Glomerular endothelial cell (primary cell): ENCODE data around the gene CRISPLD2. TPM values are rescaled to one million over a fixed set of nuclear protein-coding genes. Genes with fewer than 3 reads are reported as not detected.

ENCODE experiments used
- DNase-seq: peaks from one replicate; pipeline ENCODE4 v3.0.0-alpha.2; 2011; ENCODE audit warnings: low read depth, low spot score; ENCODE audit errors: extremely low read depth
- total RNA-seq: library from RNA; depleted of rRNA; stranded (reverse); fragments of >200 nt; gene quantifications from 2 replicates; pipeline ENCODE4 v1.2.3, GENCODE V29; 2015

Gene CRISPLD2
- total RNA-seq, 1 donor from 2014 or later, result 9.9 TPM

DNA sequence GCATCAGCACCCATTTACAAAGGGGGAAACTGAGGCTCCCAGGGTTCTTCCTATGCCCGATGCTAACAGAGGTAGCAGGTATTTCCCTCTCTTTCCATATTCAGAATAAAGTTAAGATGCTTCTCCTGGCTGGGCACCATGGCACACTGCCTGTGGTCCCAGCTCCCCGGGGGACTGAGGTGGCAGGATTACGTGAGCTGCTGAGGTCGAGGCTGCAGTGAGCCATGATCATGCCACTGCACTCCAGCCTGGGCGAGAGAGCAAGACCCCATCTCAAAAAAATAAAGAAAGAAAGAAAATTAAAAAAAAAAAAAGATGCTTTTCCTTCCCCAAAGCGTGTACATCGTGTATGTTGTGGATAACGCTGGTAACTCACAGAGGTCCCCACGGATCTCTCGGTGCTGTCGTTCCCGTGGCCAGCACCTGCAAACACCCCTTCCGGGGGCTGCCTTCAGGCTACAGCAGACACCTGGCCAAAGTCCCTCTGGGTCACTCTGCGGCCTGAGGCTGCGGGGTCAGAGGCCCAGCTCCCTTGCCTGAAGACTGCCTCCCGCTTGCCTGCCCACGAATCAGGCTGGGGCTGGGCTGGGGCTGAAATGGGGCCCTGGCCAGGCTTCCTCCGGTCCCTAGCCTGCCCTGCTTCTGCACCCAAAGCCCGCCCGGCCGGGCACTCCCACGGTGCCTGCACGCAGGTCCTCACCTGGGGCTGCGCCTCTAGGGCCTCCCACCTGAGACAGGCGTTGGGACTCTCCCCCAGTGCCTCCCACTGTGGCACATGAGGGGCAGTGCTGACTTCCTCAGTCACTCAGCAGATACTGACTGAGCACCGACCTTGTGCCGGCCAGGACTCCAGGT, 128.4 kb downstream of the CRISPLD2 start:
- no peak for DNase-seq

GRCh38 chr16:84948851-84949610, 129.2 kb downstream of the CRISPLD2 start:
- DNase-seq, result no peak

- DNase-seq, result no peak
Measured at GRCh38 chr16:84949772-84950436, 130.1 kb downstream of the CRISPLD2 start.

DNA sequence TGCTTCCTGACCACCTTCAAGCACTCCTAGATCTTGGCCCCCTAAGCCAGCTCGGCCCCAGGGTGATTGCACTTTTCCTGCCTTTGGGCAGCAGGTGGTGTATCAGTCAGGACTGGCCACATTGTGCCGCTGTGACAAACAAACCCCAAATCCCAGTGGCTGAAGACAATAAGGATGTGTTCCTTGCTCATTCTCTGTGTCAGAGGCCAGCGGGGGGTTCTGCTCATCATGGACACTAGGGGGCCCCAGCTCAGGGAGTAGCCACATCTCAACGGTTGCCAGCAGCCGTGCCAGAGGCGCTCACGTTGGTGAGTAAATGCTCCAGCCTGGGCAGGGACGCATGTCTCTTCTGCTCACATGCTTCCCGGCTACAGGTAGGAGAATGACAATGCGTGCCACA, 131.1 kb downstream of the CRISPLD2 start:
- DNase-seq, result no peak

DNA sequence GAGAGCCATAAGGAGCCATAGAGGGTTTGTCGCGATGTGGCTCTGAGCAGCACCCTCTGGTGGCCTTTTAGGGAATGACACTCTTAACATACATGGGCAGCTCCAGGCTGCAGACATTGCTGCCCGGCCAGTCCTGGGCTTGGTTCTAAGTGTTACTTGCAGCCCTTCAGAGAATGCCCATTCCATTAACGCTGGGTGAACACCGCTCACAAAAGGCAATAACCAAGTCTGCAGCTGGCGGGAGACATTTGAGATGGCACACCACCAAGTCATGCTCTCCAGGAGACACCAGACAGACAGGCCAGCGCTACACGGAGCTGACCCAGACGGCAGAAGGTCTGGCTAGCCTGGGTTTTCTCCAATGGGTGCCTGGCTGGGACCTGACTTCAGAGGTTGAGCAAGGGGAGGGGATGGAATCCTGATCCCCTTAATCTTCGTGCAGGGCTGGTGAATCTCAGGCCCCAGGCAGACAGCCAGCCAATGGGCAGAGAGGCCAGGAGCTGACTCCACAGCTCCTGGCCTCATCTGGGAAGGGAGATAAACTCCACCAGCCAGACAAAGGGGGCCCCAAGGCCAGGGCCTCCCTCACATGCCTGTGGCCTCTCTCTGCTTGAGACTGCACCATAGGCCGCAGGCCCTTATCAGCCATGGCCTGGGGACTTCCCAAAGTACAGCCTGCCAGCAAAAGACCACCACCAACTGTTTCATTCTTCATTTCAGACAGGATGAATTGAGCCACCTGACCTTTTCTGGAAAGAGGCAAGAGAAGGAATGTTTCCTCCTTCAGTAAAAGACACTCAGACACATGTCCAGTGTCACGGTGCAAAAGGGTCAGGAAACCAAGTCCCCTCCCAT, 132.8 kb downstream of the CRISPLD2 start:
- DNase-seq, result peak; percentile 56

DNA sequence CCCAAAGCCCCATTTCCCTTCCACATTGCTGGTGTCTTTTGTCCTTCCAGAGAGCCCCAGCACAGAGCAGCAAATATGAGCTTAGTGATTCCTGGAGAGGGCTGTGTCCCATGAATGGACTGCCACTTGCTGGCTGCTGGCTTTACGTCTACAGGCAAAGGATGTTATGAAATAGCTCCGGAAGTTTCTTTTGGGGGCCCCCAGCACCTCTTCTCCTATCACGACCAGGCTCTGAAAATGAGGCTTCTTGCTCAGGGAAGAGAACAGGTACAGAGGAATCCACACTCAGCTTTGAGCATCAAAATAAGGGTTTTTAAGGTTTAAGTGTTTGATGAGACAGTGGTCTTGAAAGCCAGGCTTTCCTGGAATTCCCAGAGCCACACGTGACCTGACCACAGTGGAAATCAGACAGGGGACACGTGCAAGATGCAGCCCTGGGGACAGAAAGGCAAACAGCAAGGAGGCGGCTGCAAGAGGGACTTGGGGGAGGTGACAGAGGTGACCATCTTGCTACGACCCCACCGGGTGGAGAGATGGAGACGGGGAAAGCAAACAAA, 133.5 kb downstream of the CRISPLD2 start:
- no peak for DNase-seq

DNA sequence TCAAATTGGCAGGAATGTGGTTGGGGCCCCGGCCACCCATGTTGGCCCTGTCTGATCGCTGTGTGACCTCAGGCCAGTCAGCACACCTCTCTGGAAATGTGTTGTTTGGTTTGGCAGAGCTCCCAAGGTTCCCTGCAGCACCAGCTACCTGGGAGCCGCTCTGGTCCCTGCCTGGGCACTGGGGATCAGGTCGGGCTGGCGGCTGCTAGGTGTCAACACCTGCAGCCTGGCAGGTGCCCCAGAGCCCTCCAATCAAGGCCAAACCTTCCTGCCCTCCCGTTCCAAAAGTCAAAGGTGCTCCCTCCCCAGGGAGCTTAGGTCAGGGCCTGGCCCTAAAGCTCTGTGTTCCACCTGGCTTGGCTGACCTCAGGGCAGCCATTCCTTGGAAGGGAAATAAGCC, 135.6 kb downstream of the CRISPLD2 start:
- DNase-seq, result no peak

GRCh38 chr16:84957192-84957591, 137.4 kb downstream of the CRISPLD2 start:
- DNase-seq, result no peak

- DNase-seq, result no peak
Measured at GRCh38 chr16:84957792-84958191, 138.0 kb downstream of the CRISPLD2 start.

Other genes starting within 250 kb of the CRISPLD2 start
- 311 and 460 TPM in 2 replicates for gene COTL1, start 201.9 kb upstream of the CRISPLD2 start, total RNA-seq
- gene KLHL36, start 171.5 kb upstream of the CRISPLD2 start, total RNA-seq, result 47.5 and 51.6 TPM in 2 replicates
- 52.6 and 70.8 TPM in 2 replicates for gene USP10, start 120.0 kb upstream of the CRISPLD2 start, total RNA-seq
- 71.7 and 72.6 TPM in 2 replicates for gene ZDHHC7, start 191.6 kb downstream of the CRISPLD2 start, total RNA-seq
- gene KIAA0513, start 207.8 kb downstream of the CRISPLD2 start, total RNA-seq, result 4.6 and 6.2 TPM in 2 replicates